Measurements from ENCODE around the gene ANKRD30A. TPM values are rescaled to one million over a fixed set of nuclear protein-coding genes. Genes with fewer than 3 reads are reported as not detected.
"Not testable (repeated sequence)": the region's sequence is repeated elsewhere in the genome, so short reads cannot be mapped to it uniquely, and the experiment has no call there.

Gene ANKRD30A, protein sequence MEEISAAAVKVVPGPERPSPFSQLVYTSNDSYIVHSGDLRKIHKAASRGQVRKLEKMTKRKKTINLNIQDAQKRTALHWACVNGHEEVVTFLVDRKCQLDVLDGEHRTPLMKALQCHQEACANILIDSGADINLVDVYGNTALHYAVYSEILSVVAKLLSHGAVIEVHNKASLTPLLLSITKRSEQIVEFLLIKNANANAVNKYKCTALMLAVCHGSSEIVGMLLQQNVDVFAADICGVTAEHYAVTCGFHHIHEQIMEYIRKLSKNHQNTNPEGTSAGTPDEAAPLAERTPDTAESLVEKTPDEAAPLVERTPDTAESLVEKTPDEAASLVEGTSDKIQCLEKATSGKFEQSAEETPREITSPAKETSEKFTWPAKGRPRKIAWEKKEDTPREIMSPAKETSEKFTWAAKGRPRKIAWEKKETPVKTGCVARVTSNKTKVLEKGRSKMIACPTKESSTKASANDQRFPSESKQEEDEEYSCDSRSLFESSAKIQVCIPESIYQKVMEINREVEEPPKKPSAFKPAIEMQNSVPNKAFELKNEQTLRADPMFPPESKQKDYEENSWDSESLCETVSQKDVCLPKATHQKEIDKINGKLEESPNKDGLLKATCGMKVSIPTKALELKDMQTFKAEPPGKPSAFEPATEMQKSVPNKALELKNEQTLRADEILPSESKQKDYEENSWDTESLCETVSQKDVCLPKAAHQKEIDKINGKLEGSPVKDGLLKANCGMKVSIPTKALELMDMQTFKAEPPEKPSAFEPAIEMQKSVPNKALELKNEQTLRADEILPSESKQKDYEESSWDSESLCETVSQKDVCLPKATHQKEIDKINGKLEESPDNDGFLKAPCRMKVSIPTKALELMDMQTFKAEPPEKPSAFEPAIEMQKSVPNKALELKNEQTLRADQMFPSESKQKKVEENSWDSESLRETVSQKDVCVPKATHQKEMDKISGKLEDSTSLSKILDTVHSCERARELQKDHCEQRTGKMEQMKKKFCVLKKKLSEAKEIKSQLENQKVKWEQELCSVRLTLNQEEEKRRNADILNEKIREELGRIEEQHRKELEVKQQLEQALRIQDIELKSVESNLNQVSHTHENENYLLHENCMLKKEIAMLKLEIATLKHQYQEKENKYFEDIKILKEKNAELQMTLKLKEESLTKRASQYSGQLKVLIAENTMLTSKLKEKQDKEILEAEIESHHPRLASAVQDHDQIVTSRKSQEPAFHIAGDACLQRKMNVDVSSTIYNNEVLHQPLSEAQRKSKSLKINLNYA (N-terminal part only)
- total RNA-seq (not detected), polyA plus RNA-seq (ENCODE audit: insufficient read depth in 1 of 8, insufficient read length in 8 of 8, low replicate concordance in 1 of 8) (1 to 10 TPM in 1 of 8 donors, not detected in 7; 1.2 TPM)
- long read RNA-seq, donor 1 = 0 reads
- long read RNA-seq, donor 2 = 0 reads
- long read RNA-seq, donor 3 = 0 reads
- long read RNA-seq, donor 4 = 0 reads
- long read RNA-seq, donor 5 = 0 reads
- long read RNA-seq, donor 6 = 0 reads
- long read RNA-seq, donor 7 = 0 reads
- long read RNA-seq, donor 8 = 0 reads
- long read RNA-seq, donor 9 = 0 reads
- long read RNA-seq, donor 10 = 0 reads
- long read RNA-seq, donor 11 = 0 reads

DNA sequence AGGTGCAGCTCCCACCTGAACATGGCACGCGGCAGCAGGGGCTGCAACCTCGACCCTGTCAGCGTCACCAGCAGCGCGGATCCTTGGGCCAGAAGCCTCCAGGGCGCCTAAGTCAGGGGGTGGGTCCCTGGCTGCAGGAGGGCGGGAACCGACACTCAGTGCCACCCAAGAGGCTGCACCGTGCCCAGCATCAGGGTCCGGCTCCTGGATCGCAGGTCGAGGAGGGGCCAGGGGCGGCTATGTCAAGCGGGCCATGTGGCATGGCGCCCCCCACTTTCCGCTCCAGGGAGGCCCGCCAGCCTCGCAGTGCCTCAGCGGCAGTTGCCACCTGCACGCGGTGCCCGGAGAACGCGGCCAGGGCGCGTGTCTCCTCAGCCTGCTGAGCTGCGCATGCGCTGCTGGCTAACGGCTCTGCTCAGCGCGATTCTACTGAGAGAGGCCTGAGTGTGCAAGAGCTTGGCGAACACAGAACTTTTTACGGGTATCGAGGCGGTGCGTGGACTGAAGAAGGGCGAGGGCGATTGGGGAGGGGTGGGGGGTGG lies at the start of gene ANKRD30A:
Gene ANKRD30A, plus strand, starts transcription at position 408 of the 542 bp plus-strand sequence. CDS start 190 bp downstream, outside the sequence.
- Histone ChIP-seq H3K36me3 (ENCODE audit: control insufficient read depth, insufficient read depth, low read length) (no peaks in the 10 kb centered on the region), H3K9me3 (replicated peaks; ENCODE audit: control insufficient read depth, low read depth, low read length) (peaks cover 16% of the 10 kb centered on the region), H3K27ac (ENCODE audit: low read length) (no peak within 1 kb of the TSS), H3K4me3 (ENCODE audit: low read length) (no peak within 1 kb of the TSS), H3K4me1 (ENCODE audit: control insufficient read depth, insufficient read depth, low read length) (no peaks in the 10 kb centered on the region), H3K27me3 (ENCODE audit: control insufficient read depth, insufficient read depth, low read length) (no peaks in the 10 kb centered on the region)
- 88% methylated on average over 39 of the region's 39 CpGs for WGBS (ENCODE audit: insufficient coverage)
- no peak for DNase-seq

DNA sequence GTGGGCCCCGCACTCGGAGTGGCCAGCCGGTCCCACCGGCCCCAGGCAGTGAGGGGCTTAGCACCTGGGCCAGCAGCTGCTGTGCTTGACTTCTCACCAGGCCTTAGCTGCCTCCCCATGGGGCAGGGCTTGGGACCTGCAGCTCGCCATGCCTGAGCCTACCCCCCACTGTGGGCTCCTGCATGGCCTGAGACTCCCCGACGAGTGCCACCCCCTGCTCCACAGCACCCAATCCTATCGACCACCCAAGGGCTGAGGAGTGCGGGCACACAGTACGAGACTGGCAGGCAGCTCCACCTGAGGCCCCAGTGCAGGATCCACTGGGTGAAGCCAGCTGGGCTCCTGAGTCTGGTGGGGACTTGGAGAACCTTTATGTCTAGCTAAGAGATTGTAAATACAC lies 49.3 kb upstream of the ANKRD30A start:
- H3K4me1 ChIP-seq (ENCODE audit: control insufficient read depth, insufficient read depth, low read length); H3K27ac ChIP-seq (ENCODE audit: low read length); H3K27me3 ChIP-seq (ENCODE audit: control insufficient read depth, insufficient read depth, low read length); H3K4me3 ChIP-seq (ENCODE audit: low read length); H3K36me3 ChIP-seq (ENCODE audit: control insufficient read depth, insufficient read depth, low read length); DNase-seq: not testable (repeated sequence)
- WGBS (ENCODE audit: insufficient coverage) = 87% methylated on average over 5 of the region's 10 CpGs
- H3K9me3 ChIP-seq (replicated peaks; ENCODE audit: control insufficient read depth, low read depth, low read length) = peaks cover 18% of the 10 kb centered on the region

DNA sequence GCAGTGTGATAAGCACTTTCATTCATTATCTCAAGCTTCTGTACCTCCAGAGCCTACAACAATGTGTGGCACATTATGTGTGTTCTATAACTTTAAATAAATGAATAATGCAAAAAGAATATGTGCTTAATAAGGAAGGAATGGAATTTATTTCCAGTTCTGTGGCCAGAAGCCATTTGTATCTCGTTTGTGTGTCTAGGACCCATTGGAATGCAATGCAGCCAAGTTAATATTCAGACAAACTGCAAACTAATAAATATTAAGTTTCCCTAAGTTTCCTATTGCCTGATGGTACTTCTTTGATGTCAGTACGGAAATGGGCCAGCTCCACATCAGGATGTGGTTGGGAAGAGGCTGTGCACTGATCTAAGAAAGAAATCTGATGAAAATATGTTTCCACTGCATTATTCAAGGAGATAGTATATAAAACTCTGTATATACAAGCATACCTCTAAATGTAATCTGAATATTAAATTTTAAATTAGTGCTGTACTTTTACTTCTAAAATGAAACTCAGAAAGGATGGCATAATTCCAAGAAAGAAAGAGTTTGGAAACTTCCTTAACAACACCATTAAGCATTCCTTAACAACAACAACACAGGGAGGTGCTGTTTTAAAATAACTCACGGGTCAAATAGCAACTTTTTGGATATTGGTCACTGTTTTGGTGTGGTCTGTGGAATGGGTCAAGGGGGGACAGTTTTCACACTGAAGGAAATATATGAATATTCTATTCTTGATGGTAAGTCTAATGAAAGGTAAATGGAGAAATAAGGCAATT lies 29.4 kb upstream of the ANKRD30A start:
- Histone ChIP-seq H3K27me3 (ENCODE audit: control insufficient read depth, insufficient read depth, low read length) (no peaks in the 10 kb centered on the region), H3K4me3 (ENCODE audit: low read length) (no peak overlapping the region), H3K27ac (ENCODE audit: low read length) (no peak overlapping the region), H3K4me1 (ENCODE audit: control insufficient read depth, insufficient read depth, low read length) (no peaks in the 10 kb centered on the region), H3K36me3 (ENCODE audit: control insufficient read depth, insufficient read depth, low read length) (no peaks in the 10 kb centered on the region), H3K9me3 (replicated peaks; ENCODE audit: control insufficient read depth, low read depth, low read length) (peaks cover 20% of the 10 kb centered on the region)
- WGBS (ENCODE audit: insufficient coverage) = no CpG with 5 or more reads among the region's 3 CpGs
- DNase-seq = no peak

DNA sequence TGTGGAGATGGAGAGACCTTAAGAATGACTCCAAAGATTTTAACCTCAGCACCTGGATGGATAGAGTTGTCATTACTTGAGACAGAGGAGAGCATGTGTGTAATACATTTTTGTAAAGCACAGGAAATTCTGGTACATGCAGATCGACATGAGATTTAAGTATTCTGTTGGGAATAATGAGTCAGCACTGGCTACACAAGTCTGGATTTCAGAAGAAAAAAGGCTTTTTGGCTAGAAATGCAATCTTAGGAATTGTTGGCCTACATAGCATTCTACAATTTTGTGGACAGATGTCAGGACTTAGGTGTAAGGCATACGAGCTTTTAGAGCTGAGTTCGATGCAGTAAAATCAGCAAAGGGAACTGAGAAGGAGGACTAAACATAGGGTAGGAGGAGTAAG lies 24.1 kb upstream of the ANKRD30A start:
- peaks cover 21% of the 10 kb centered on the region for H3K9me3 ChIP-seq (replicated peaks; ENCODE audit: control insufficient read depth, low read depth, low read length)
- no peak overlapping the region for H3K27ac ChIP-seq (ENCODE audit: low read length)
- no peaks in the 10 kb centered on the region for H3K36me3 ChIP-seq (ENCODE audit: control insufficient read depth, insufficient read depth, low read length)
- no peaks in the 10 kb centered on the region for H3K27me3 ChIP-seq (ENCODE audit: control insufficient read depth, insufficient read depth, low read length)
- DNase-seq = no peak
- H3K4me1 ChIP-seq (ENCODE audit: control insufficient read depth, insufficient read depth, low read length) = no peaks in the 10 kb centered on the region
- H3K4me3 ChIP-seq (ENCODE audit: low read length) = no peak overlapping the region
- WGBS (ENCODE audit: insufficient coverage) = 78% methylated on average over 3 of the region's 3 CpGs

DNA sequence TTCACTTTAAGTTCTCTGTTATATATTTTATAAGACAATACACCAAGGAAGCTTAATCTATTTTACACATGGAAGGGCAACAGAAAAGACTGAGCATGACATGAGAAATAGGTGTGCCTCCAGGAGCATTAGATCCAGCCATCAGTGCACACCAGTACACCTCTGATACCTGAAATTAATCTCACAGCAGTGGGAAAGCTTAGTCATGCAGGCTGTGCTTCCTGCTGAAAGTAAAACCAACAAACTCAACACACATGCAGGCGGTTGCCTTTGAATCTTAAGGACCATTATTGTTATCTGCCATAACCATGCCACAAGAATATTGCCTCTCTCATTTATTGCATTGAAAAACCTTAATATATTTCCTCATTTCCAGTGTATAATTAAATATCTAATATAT lies 16.4 kb upstream of the ANKRD30A start:
- Histone ChIP-seq H3K27ac (ENCODE audit: low read length) (no peak overlapping the region), H3K27me3 (ENCODE audit: control insufficient read depth, insufficient read depth, low read length) (no peaks in the 10 kb centered on the region), H3K9me3 (replicated peaks; ENCODE audit: control insufficient read depth, low read depth, low read length) (peaks cover 17% of the 10 kb centered on the region), H3K4me1 (ENCODE audit: control insufficient read depth, insufficient read depth, low read length) (no peaks in the 10 kb centered on the region), H3K4me3 (ENCODE audit: low read length) (no peak overlapping the region), H3K36me3 (ENCODE audit: control insufficient read depth, insufficient read depth, low read length) (no peaks in the 10 kb centered on the region)
- DNase-seq = no peak
- WGBS (ENCODE audit: insufficient coverage) = no CpG with 5 or more reads among the region's 1 CpG

DNA sequence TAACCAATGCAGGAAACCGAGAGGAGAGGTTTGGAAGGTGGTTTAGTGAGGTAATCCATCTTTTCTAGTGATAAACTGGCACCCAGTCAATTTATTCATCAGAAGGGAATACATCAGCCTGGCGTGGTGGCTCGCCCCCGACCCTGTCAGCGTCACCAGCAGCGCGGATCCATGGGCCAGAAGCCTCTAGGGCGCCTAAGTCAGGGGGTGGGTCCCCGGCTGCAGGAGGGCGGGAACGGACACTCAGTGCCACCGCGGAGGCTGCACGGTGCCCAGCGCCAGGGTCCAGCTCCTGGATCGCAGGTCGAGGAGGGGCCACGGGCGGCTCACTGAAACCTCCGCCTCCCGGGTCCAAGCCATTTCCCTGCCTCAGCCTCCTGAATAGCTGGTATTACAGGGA lies 866 bp upstream of the ANKRD30A start:
- Histone ChIP-seq H3K36me3 (ENCODE audit: control insufficient read depth, insufficient read depth, low read length) (no peaks in the 10 kb centered on the region), H3K4me1 (ENCODE audit: control insufficient read depth, insufficient read depth, low read length) (no peaks in the 10 kb centered on the region), H3K4me3 (ENCODE audit: low read length) (no peak overlapping the region), H3K27me3 (ENCODE audit: control insufficient read depth, insufficient read depth, low read length) (no peaks in the 10 kb centered on the region), H3K27ac (ENCODE audit: low read length) (no peak overlapping the region), H3K9me3 (replicated peaks; ENCODE audit: control insufficient read depth, low read depth, low read length) (peaks cover 16% of the 10 kb centered on the region)
- WGBS (ENCODE audit: insufficient coverage) = 93% methylated on average over 19 of the region's 21 CpGs
- DNase-seq = no peak

DNA sequence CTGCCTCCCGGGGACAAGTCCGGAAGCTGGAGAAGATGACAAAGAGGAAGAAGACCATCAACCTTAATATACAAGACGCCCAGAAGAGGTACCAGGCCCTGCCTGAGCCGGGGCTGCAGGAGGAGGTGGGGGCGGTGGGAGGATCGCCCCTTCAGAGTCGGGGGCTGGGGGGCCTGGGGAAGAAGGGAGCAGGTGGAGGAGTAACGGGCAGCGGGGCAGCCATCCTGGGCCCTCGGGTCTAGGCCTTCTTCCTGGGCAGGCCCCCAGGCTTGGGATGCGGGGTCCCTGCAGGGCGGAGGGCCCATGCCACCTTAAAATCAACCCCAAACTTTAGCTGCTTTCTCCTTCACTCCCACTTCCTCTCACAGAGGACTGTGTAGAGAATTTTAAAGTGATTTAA lies 523 bp downstream of the ANKRD30A start:
- Histone ChIP-seq H3K9me3 (replicated peaks; ENCODE audit: control insufficient read depth, low read depth, low read length) (peaks cover 16% of the 10 kb centered on the region), H3K4me3 (ENCODE audit: low read length) (no peak overlapping the region), H3K4me1 (ENCODE audit: control insufficient read depth, insufficient read depth, low read length) (no peaks in the 10 kb centered on the region), H3K27ac (ENCODE audit: low read length) (no peak overlapping the region), H3K36me3 (ENCODE audit: control insufficient read depth, insufficient read depth, low read length) (no peaks in the 10 kb centered on the region), H3K27me3 (ENCODE audit: control insufficient read depth, insufficient read depth, low read length) (no peaks in the 10 kb centered on the region)
- WGBS (ENCODE audit: insufficient coverage) = no CpG with 5 or more reads among the region's 12 CpGs
- DNase-seq = no peak

DNA sequence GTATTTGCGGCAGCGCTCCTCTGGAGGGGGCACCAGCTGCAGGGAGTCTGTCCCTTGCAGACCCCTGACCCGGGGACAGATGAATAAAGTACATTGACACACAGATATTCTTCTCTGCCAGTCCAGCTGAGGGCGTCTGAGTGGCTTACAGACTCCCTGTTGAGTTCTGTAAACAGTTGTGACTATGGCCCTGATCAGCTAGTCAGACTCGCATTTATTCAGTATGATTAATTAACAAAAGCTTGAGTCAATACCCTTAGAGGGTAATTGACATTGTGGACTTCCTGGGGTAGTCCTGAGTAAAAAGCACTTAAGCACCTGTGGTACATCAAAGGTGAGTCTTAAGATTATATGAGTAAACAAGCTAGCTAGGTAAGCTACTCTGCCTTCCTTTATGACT lies 21.0 kb downstream of the ANKRD30A start:
- H3K4me1 ChIP-seq (ENCODE audit: control insufficient read depth, insufficient read depth, low read length) = no peaks in the 10 kb centered on the region
- no peak overlapping the region for H3K27ac ChIP-seq (ENCODE audit: low read length)
- peaks cover 7% of the 10 kb centered on the region for H3K9me3 ChIP-seq (replicated peaks; ENCODE audit: control insufficient read depth, low read depth, low read length)
- WGBS (ENCODE audit: insufficient coverage) = 30% methylated on average over 2 of the region's 5 CpGs
- no peak overlapping the region for H3K4me3 ChIP-seq (ENCODE audit: low read length)
- DNase-seq = no peak
- no peaks in the 10 kb centered on the region for H3K36me3 ChIP-seq (ENCODE audit: control insufficient read depth, insufficient read depth, low read length)
- no peaks in the 10 kb centered on the region for H3K27me3 ChIP-seq (ENCODE audit: control insufficient read depth, insufficient read depth, low read length)

DNA sequence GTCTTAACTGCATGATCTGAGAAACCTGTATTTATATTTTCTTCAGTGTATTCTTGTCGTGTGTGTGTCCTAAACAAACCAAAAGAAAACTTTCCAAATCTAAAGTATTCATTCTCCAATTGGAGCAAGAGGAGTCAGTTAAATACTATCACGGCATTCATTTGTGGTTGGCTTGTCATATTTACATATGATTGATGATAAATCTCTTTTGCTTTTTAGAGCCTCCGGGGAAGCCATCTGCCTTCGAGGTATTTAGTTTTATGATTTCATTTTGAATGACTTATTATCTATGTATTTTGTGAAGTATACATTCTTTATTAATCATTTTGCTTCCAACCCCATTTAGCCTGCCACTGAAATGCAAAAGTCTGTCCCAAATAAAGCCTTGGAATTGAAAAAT lies 37.0 kb downstream of the ANKRD30A start:
- not testable (repeated sequence) for H3K4me1 ChIP-seq (ENCODE audit: control insufficient read depth, insufficient read depth, low read length); H3K27me3 ChIP-seq (ENCODE audit: control insufficient read depth, insufficient read depth, low read length); H3K27ac ChIP-seq (ENCODE audit: low read length); H3K4me3 ChIP-seq (ENCODE audit: low read length); H3K9me3 ChIP-seq (replicated peaks; ENCODE audit: control insufficient read depth, low read depth, low read length); H3K36me3 ChIP-seq (ENCODE audit: control insufficient read depth, insufficient read depth, low read length); DNase-seq
- no CpG with 5 or more reads among the region's 4 CpGs for WGBS (ENCODE audit: insufficient coverage)

All from muscle of leg (tissue), 16 donors.